Measurements from ENCODE around the gene AHCYL1. TPM values are rescaled to one million over a fixed set of nuclear protein-coding genes. Genes with fewer than 3 reads are reported as not detected.

The AHCYL1 gene
- total and polyA plus RNA-seq, 10 of the 15 experiments (the other 5 are each of a cell fraction or from before 2014, with no cell fraction given): 24.7 to 73.6 (median 46.8) TPM

DNA sequence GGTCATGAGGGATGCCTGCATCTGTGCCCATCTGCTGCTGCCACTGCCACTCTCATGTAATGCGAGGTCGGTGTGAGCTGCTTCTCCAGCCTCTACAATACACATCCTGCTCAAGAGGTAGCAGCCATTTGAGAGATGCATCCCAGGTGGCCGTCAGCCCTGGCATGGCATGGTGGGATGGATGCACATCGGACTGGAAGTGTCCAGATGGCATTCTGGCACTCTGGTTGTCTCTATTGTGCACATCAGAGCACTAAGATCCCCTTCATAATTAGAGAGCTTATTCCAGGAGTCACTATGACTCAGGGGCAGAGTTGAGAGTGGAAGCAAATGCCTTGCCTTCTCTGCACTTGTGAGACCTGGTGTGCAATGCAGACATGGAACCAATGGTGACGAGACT is 53.7 kb downstream of the AHCYL1 start:
- Histone ChIP-seq H3K27me3 (replicated peaks in 1 of 2; ENCODE audit: control insufficient read depth in 2 of 2, insufficient read depth in 2 of 2, low read length in 1 of 2) (no peaks in the 10 kb centered on the region), H3K4me3 (no peak overlapping the region), H4K20me1 (ENCODE audit: control insufficient read depth, insufficient read depth) (no peaks in the 10 kb centered on the region; the same call in 1 of the 2 replicates), H3K79me2 (ENCODE audit: control insufficient read depth, insufficient read depth, low read length) (peaks cover 20% of the 10 kb centered on the region), H3K4me1 (ENCODE audit: control insufficient read depth, insufficient read depth, low read length) (peaks cover 14% of the 10 kb centered on the region), H2AFZ (ENCODE audit: control insufficient read depth, low read depth, low read length) (no peak overlapping the region), H3K27ac (ENCODE audit: control insufficient read depth, insufficient read depth) (no peak overlapping the region), H3K36me3 (ENCODE audit: control insufficient read depth in 2 of 2, insufficient read depth in 2 of 2, low read length in 1 of 2) (peaks cover 22 to 32% of the 10 kb centered on the region in 2 experiments), H3K9me3 (replicated peaks; ENCODE audit: control insufficient read depth, insufficient read depth, low read length) (no peaks in the 10 kb centered on the region), H3K4me2 (ENCODE audit: control insufficient read depth, insufficient read depth) (no peak overlapping the region), H3K9ac (ENCODE audit: control insufficient read depth, insufficient read depth, low read length) (no peak overlapping the region)
- ChIA-PET RAD21 (ENCODE audit: unreplicated experiment) (no interaction called here), SMC1A (ENCODE audit: uncharacterized antibody, unreplicated experiment) (interaction anchor here (1.0 to 1.4 kb wide), 2 partner anchors 66 to 261 kb away, joined by 3 read pairs; no protein-coding TSS in a partner anchor), CTCF (interaction anchor here (1.0 to 4.1 kb wide), 5 partner anchors 9 to 27 kb away, joined by 3 to 21 read pairs (median 7); no protein-coding TSS in a partner anchor), POLR2A (no interaction called here)
- ATAC-seq (no peak), DNase-seq (ENCODE audit: low read depth, low spot score) (no peak), FAIRE-seq (no peak)
- in situ Hi-C loops (cut with MboI) (no loop called here), intact Hi-C loops (cut with micrococcal nuclease; ENCODE audit: unreplicated experiment) (no loop called here)
- BruUV-seq (replicated peaks): no TSS peak
- WGBS (ENCODE audit: insufficient coverage, insufficient replicate concordance, low lambda C conversion rate, missing lambda C conversion rate): 89% methylated on average over 5 of the region's 5 CpGs
- TF ChIP-seq NBN (IDR thresholded peaks at IDR 0.05) (no peak), CREB1 (IDR thresholded peaks at IDR 0.05; ENCODE audit: low read depth) (no peak), ZNF207 (IDR thresholded peaks at IDR 0.05; ENCODE audit: borderline replicate concordance) (no peak), RELA (IDR thresholded peaks at IDR 0.05; ENCODE audit: borderline replicate concordance, partially characterized antibody) (no peak)
- TF ChIP-seq, protein P1, sequence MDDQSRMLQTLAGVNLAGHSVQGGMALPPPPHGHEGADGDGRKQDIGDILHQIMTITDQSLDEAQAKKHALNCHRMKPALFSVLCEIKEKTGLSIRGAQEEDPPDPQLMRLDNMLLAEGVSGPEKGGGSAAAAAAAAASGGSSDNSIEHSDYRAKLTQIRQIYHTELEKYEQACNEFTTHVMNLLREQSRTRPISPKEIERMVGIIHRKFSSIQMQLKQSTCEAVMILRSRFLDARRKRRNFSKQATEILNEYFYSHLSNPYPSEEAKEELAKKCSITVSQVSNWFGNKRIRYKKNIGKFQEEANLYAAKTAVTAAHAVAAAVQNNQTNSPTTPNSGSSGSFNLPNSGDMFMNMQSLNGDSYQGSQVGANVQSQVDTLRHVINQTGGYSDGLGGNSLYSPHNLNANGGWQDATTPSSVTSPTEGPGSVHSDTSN (IDR thresholded peaks at IDR 0.05; ENCODE audit: insufficient replicate concordance, low read depth, low read length): no peak
- TF ChIP-seq, protein P2, sequence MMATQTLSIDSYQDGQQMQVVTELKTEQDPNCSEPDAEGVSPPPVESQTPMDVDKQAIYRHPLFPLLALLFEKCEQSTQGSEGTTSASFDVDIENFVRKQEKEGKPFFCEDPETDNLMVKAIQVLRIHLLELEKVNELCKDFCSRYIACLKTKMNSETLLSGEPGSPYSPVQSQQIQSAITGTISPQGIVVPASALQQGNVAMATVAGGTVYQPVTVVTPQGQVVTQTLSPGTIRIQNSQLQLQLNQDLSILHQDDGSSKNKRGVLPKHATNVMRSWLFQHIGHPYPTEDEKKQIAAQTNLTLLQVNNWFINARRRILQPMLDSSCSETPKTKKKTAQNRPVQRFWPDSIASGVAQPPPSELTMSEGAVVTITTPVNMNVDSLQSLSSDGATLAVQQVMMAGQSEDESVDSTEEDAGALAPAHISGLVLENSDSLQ (IDR thresholded peaks at IDR 0.05): no peak

All from GM12878 (cell line).